ENCODE data around the gene PRRX1. TPM values are rescaled to one million over a fixed set of nuclear protein-coding genes. Genes with fewer than 3 reads are reported as not detected.

PRRX1 gene
- total RNA-seq, 3 donors from 2014 or later = 2.1 to 4.4 (median 3.9) TPM

- intact Hi-C loops (cut with DNase I, micrococcal nuclease) = no loop called here
- Histone ChIP-seq H3K4me1 (ENCODE audit: low read depth) (no peaks in the 10 kb centered on the region), H3K9me3 (no peaks in the 10 kb centered on the region), H3K4me3 (no peak overlapping the region), H3K36me3 (ENCODE audit: low read depth) (no peaks in the 10 kb centered on the region)
- no peak for TF ChIP-seq CTCF (IDR thresholded peaks at IDR 0.05)
- ATAC-seq (no peak), DNase-seq (no peak)
Observed at GRCh38 chr1:170694172-170694926, 30.4 kb downstream of the PRRX1 start.

DNA sequence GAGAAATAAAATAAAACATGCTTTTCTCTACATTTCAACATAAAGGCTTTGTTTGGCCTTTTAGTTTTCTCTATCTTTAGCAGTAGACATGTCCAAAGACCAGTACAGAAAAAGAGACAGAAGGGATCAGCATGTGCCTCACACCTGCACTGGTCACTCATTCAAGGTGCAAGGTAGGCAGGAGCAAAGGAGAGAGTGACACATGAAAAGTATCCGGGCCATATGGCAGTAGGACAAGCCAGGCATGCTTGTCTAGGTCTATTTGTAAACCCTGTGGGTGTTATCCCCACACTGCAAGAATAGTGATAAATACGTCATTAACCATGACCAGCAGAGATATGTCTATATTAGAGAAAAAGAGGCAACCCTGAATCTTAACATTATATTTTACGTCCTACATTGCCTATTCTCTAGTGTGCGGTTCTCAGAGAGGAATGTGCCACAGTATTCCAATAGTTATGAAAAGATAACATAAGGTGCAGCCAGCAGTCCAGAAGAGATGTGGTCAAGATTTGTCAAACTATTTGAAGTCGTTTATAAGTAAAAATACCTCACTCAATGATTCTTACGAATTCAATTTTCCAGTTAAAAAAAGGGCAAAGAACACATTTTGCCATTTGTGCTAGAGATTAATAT is 32.1 kb downstream of the PRRX1 start:
- no peaks in the 10 kb centered on the region for H3K36me3 ChIP-seq (ENCODE audit: low read depth)
- intact Hi-C loops (cut with DNase I, micrococcal nuclease) = no loop called here
- H3K4me1 ChIP-seq (ENCODE audit: low read depth) = no peaks in the 10 kb centered on the region
- no peaks in the 10 kb centered on the region for H3K9me3 ChIP-seq
- TF ChIP-seq CTCF (IDR thresholded peaks at IDR 0.05) = no peak
- ATAC-seq (no peak), DNase-seq (no peak)
- H3K4me3 ChIP-seq = no peak overlapping the region

DNA sequence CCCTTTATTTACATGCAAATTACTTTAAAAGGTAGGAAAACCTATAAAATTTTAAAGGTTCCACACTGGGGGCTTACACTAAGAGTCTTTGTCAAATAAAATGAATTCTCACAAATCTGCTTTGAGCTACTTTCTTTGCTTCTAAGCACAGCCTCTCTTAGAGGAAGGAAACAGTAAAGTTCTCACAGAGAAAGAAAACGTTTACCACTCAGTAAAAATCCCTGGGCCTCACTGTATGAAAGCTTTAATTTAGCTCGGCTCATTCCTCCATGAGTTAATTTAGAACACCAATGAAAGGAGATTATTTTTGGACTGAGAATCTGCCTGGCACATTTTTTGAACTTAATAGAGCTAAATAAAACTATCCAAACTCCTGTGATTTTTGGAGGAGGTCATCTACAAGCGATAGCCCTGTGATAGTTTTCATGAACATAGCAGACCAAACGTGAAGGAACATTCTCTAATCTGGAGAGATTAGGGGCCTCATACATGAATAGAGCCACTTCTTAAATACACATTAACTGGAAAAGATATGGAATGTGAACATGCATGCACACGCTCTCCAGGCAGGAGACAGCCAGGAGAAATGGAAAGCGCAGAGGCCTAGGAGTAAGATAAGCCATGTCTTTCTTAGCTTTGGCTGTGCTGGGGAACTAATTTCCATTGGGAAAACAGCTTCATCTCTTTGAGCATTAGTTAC is 32.8 kb downstream of the PRRX1 start:
- no peak overlapping the region for H3K4me3 ChIP-seq
- H3K9me3 ChIP-seq = no peaks in the 10 kb centered on the region
- DNase-seq (no peak), ATAC-seq (no peak)
- H3K36me3 ChIP-seq (ENCODE audit: low read depth) = no peaks in the 10 kb centered on the region
- TF ChIP-seq CTCF (IDR thresholded peaks at IDR 0.05) = no peak
- intact Hi-C loops (cut with DNase I, micrococcal nuclease) = no loop called here
- H3K4me1 ChIP-seq (ENCODE audit: low read depth) = no peaks in the 10 kb centered on the region

- intact Hi-C loops (cut with DNase I, micrococcal nuclease) = no loop called here
- ATAC-seq = no peak
Observed at GRCh38 chr1:170697316-170697715, 33.4 kb downstream of the PRRX1 start.

More at GRCh38 chr1:170697316-170697715, 33.4 kb downstream of the PRRX1 start:
- no peak for DNase-seq
- H3K9me3 ChIP-seq = no peaks in the 10 kb centered on the region
- TF ChIP-seq CTCF (IDR thresholded peaks at IDR 0.05) = no peak
- H3K4me1 ChIP-seq (ENCODE audit: low read depth) = no peaks in the 10 kb centered on the region
- no peak overlapping the region for H3K4me3 ChIP-seq
- no peaks in the 10 kb centered on the region for H3K36me3 ChIP-seq (ENCODE audit: low read depth)

All from mucosa of descending colon (tissue), 3 donors.